NCI-H2029 treated with DMSO at 0.1 percent for 48 hours (cell line): ENCODE data around the gene CDS2.
"Not testable (repeated sequence)": the region's sequence is repeated elsewhere in the genome, so short reads cannot be mapped to it uniquely, and the experiment has no call there.

ENCODE experiments used
- DNase-seq: peaks from one replicate; lab custom pipeline; 2025; lab: John Stamatoyannopoulos, UW

CDS2 gene

DNA sequence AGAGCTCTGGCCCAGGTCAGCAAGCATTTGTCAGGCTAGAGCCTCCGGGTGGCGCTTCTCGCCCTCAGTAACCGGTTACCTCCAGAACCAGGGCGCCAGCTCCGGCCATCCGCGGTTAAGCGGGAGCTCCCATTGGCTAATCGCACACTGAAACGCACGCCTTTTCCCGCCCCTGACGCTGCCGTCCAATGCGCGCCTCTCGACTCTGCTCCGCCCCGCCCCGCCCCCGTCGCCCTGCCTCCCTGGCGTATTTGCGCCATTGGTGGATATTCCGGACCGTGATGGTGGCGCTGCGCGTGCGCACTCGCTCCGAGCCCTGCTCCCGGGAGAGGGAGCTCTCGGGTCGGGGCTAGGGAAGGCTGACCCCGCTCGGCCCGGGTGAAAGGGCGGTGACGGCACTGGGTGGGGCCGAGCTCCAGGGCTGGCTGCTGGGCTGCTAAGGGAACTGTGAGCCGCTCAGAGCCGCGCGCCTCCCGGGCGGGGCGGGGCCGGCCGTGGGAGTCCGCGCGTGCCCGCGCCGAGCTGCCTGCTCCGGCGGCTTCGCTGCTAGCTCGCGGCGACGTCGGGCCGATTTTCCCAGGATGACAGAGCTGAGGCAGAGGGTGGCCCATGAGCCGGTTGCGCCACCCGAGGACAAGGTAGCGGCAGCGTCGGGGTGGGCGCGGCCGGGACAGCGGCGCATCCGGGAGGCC lies at the start of gene CDS2:
CDS2 (plus strand) TSS at position 497 of the 692 bp plus-strand sequence; CDS start at position 582, 85 bp downstream.
- peak; percentile 93 for DNase-seq

- no peak for DNase-seq
These were observed 48.9 kb upstream of the CDS2 start for GRCh38 chr20:5077761-5078387.

DNA sequence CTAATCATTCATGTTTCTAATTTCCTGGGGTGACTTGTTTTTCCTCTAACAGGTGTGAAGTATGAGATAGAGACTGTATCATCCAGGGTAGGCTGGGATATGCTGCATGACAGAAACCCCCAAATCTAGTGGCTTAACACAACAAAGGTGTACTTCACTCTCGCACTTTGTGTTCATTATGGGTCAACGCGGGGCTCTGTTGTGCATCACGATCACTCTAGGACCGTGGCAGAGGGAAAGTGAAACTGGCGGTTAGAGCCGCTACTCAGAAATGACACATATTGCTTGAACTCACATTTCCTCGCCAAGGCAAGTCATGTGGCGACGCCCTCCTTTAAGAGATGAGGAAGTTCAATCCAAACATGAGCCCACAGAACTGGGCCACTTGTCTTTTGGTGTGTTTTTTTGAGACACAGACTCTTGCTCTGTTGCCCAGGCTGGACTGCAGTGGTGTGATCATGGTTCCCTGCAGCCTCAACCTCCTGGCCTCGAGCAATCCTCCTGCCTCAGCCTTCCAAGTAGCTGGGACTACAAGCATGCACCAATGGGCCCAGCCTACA lies 48.3 kb upstream of the CDS2 start:
- peak; percentile 27 for DNase-seq

- no peak for DNase-seq
These were observed 46.4 kb upstream of the CDS2 start for GRCh38 chr20:5080384-5080877.

GRCh38 chr20:5085380-5085779 lies 41.4 kb upstream of the CDS2 start:
- no peak for DNase-seq

DNA sequence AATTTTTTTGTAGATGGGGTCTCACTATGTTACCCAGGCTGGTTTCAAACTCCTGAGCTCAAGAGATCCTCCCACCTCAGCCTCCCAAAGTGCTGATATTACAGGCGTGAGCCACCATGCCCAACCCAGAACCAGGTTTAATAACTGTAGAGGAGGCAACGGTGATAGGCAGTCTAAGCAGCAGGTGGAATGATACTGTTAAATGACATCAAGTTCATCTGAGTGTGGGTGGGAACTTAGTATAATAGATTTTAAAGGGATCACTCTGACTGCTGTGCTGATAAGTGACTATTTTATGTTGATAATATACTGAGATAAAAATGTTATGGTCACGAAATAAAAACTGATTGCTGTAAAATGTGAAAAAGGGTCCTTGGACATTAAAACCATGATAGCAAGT lies 38.1 kb upstream of the CDS2 start:
- DNase-seq = no peak

DNA sequence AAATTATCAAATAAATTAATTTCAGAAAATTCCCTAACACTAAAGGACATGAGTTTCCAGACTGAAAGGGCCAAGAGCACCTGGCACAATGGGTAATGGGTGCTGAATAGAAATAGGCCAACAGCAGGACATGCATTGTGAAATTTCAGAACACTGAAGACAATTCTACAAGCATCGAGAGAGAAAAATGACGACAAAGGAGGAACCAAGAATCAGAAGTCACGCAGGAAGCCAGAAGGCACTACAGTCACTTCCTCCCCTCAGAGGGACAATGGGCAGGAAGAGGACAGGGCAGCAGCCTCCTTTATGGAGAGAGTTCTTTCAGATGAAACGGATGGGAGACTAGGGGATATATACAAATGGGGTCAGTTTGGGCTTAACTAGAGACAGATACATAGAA lies 36.6 kb upstream of the CDS2 start:
- DNase-seq = no peak

DNA sequence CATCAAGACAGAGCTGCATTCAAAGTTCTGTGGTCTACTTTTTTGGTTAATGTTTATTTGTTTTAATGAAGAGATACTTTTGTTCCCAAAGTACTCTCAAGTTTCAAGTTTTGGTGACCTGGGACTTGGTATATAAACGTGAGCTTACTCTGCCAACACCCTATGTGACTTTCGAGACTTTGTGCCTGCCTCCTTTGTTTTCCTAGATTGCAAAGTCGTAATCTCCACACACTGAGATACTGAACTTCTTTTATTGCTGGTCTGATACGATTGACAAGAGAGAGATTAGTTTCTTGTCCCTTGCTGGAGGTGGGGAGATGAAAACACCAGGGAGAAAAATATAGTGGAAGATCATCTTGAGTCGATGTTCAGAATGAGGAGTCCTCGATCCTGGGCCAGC lies 34.9 kb upstream of the CDS2 start:
- no peak for DNase-seq

- DNase-seq = no peak
These were observed 34.0 kb upstream of the CDS2 start for GRCh38 chr20:5092765-5093339.

DNA sequence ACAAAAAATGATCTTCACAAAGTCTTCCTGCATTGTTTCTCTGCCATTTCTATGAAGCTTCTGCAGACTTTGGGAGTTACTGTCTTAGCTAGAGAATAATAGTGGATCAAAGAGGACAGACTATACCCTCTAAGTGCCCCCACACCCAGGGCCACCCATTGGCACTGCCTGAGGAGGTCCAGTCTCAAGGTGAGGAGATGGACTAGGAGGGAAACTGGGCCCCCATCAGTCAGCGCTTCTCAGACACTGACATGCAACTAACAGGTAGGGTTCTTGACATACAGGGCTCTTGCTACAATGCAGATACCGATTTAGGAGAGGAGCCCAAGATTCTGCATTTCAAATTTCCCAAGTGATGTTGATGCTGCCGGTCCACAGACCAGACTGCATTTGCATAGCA lies 31.4 kb upstream of the CDS2 start:
- no peak for DNase-seq

GRCh38 chr20:5095931-5096330 lies 30.9 kb upstream of the CDS2 start:
- no peak for DNase-seq

DNA sequence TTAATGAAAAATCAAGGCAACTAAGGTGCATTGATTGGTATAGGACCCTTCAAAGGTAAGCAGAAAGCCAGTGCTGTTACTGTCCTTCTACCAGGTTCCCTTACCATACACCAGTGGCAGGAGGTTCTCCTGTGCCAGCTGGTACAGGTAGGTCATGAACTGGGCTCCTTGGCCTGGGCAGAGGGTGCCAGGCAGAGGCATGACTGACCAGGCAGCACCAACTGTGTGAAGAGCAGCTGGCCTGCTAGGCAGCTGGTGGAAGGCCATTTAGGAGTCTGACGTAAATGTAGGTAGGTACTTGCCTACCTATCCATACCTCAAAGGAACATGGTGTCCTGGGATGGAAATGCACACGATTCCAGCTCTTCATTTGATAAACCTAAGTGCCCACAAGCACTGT lies 30.3 kb upstream of the CDS2 start:
- no peak for DNase-seq

GRCh38 chr20:5099009-5099408 lies 27.8 kb upstream of the CDS2 start:
- not testable (repeated sequence) for DNase-seq

GRCh38 chr20:5099909-5100308 lies 26.9 kb upstream of the CDS2 start:
- DNase-seq = not testable (repeated sequence)

DNA sequence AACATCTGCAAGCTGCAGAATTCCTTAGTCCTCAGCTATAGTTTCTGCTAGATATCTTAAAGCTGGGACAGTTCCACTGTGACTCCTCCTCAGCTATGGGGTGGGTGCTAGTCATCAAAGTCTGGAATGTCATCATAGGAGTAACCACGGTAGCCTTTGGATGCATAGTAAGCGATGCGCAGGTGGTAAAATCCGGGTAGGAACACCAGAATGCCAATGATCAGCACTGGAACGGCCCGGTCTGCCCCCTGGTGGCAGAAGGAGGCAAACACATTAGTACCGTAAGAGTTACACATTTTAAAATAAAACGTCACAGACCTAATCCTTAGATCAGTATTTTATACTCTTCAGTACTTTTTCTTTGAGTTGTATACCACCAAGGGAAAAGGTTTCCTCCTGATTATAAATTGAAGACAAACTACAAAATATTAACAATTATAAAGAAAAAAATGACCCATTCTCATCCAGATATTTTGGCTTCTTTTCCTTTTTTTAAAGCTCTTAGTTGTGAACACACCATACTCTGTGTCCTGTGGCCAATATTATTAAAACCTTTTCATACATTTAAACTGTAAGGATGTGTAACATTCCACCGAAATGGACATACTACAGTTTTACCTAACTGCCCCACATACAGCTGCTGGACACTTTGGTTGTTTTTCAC lies 26.0 kb upstream of the CDS2 start:
- peak; percentile 35 for DNase-seq

- no peak for DNase-seq
These were observed 22.3 kb upstream of the CDS2 start for GRCh38 chr20:5104479-5104878.

- DNase-seq = no peak
These were observed 17.5 kb upstream of the CDS2 start for GRCh38 chr20:5109276-5109675.

DNA sequence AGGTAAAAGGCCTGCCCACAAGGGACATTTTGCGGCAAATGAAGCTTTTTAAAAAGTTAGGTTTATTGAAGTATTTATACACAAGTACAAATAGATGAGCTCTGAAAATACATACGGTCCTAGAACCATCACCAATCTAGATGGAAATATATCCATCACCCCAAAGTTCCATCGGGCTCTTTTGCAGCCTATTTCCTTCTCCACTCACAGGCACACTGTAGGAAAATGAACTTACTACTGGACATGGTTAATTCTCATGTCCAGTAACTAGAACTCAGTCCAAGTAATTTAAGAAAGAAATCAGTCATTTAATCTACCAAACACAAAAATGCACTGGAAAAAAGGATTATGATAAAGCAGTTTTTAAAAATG lies 13.2 kb upstream of the CDS2 start:
- DNase-seq = no peak

DNA sequence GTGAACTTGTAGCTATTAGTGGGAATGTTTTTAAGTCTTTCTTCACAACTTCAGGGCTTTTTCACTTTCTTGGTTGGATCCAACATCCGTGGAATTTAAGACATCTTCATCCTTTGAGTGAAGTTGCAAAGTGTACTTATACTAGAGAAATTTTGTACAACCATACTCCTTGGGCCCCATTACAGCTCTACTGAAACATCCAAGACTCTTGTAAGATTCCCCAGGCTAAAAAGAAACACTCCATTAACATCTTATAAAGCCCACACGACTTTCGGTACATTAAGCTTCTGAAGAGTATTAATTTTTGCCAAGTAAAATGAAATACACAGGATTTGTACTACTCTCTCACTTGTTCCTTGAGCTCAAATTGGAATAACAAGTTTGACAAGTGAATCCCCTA lies 12.4 kb upstream of the CDS2 start:
- DNase-seq = no peak

GRCh38 chr20:5116875-5117274 lies 9.9 kb upstream of the CDS2 start:
- no peak for DNase-seq

- no peak for DNase-seq
These were observed 8.3 kb upstream of the CDS2 start for GRCh38 chr20:5118220-5119142.

- no peak for DNase-seq
These were observed 7.7 kb upstream of the CDS2 start for GRCh38 chr20:5119143-5119434.
